ENCODE measurements around the gene TNIK. TPM values are rescaled to one million over a fixed set of nuclear protein-coding genes. Genes with fewer than 3 reads are reported as not detected.

Gene TNIK
- total and polyA plus RNA-seq, 4 donors, result 3.7 to 9.8 (median 5.2) TPM

GRCh38 chr3:171489348-171489747 lies 29.1 kb upstream of the TNIK start:
- 92% methylated on average over 4 of the region's 4 CpGs for WGBS
- no peak overlapping the region for H3K9ac ChIP-seq (ENCODE audit: low read depth in 1 of 2, low read length in 2 of 2)
- no peak for DNase-seq (ENCODE audit: low spot score)
- TF ChIP-seq, protein P1, sequence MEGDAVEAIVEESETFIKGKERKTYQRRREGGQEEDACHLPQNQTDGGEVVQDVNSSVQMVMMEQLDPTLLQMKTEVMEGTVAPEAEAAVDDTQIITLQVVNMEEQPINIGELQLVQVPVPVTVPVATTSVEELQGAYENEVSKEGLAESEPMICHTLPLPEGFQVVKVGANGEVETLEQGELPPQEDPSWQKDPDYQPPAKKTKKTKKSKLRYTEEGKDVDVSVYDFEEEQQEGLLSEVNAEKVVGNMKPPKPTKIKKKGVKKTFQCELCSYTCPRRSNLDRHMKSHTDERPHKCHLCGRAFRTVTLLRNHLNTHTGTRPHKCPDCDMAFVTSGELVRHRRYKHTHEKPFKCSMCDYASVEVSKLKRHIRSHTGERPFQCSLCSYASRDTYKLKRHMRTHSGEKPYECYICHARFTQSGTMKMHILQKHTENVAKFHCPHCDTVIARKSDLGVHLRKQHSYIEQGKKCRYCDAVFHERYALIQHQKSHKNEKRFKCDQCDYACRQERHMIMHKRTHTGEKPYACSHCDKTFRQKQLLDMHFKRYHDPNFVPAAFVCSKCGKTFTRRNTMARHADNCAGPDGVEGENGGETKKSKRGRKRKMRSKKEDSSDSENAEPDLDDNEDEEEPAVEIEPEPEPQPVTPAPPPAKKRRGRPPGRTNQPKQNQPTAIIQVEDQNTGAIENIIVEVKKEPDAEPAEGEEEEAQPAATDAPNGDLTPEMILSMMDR (IDR thresholded peaks at IDR 0.05; ENCODE audit: low read depth, low read length, missing input control), result no peak
- TF ChIP-seq FOXA1 (IDR thresholded peaks at IDR 0.05) (no peak), ZBTB33 (IDR thresholded peaks at IDR 0.05) (no peak), SP1 (IDR thresholded peaks at IDR 0.05) (no peak), REST (IDR thresholded peaks at IDR 0.05) (no peak), HNF4G (IDR thresholded peaks at IDR 0.05) (no peak), TAF1 (conservative IDR thresholded peaks at IDR 0.05) (no peak), RXRA (IDR thresholded peaks at IDR 0.05) (no peak), GABPA (IDR thresholded peaks at IDR 0.05 in 1 of 2, conservative IDR thresholded peaks at IDR 0.05 in 1 of 2) (no peak)
- TF ChIP-seq, protein P2, sequence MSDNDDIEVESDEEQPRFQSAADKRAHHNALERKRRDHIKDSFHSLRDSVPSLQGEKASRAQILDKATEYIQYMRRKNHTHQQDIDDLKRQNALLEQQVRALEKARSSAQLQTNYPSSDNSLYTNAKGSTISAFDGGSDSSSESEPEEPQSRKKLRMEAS (IDR thresholded peaks at IDR 0.05), result no peak
- H3K4me3 ChIP-seq (ENCODE audit: low read depth in 1 of 3, low read length in 3 of 3), result no peak overlapping the region
- H3K36me3 ChIP-seq (ENCODE audit: control insufficient read depth in 4 of 4, insufficient read depth in 3 of 4, low read depth in 1 of 4, low read length in 3 of 4), result no peaks in the 10 kb centered on the region
- H3K27me3 ChIP-seq (ENCODE audit: control insufficient read depth in 4 of 4, insufficient read depth in 4 of 4, low read length in 3 of 4), result no peaks in the 10 kb centered on the region
- no peaks in the 10 kb centered on the region for H3K4me1 ChIP-seq (ENCODE audit: control insufficient read depth in 4 of 4, insufficient read depth in 4 of 4, low read length in 3 of 4)
- H3K27ac ChIP-seq (ENCODE audit: low read depth in 1 of 2, low read length in 2 of 2), result no peak overlapping the region
- no peaks in the 10 kb centered on the region for H3K9me3 ChIP-seq (ENCODE audit: control insufficient read depth in 4 of 4, low read length in 3 of 4)

DNA sequence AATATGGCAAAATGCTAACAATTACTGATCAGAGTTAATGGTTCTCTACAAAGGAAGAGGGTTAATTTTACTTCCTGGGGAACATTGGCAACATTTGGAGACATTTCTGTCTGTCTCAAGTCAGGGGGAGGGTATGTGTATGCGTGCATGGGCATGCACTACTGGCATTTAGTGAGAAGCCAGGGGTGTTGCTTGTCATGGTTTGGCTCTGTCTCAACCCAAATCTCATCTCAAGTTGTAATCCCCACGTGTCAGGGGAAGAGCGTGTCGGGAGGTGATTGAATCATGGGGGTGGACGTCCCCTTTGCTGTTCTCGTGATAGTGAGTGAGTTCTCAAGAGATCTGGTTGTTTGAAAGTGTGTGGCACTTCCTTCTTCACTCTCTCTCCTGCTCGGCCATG lies 28.3 kb upstream of the TNIK start:
- WGBS, result 95% methylated on average over 7 of the region's 7 CpGs
- no peak overlapping the region for H3K4me3 ChIP-seq (ENCODE audit: low read depth in 1 of 3, low read length in 3 of 3)
- H3K9ac ChIP-seq (ENCODE audit: low read depth in 1 of 2, low read length in 2 of 2), result no peak overlapping the region
- H3K9me3 ChIP-seq (ENCODE audit: control insufficient read depth in 4 of 4, low read length in 3 of 4), result no peaks in the 10 kb centered on the region
- H3K27ac ChIP-seq (ENCODE audit: low read depth in 1 of 2, low read length in 2 of 2), result no peak overlapping the region
- H3K36me3 ChIP-seq (ENCODE audit: control insufficient read depth in 4 of 4, insufficient read depth in 3 of 4, low read depth in 1 of 4, low read length in 3 of 4), result no peaks in the 10 kb centered on the region
- no peak for DNase-seq (ENCODE audit: low spot score)
- H3K4me1 ChIP-seq (ENCODE audit: control insufficient read depth in 4 of 4, insufficient read depth in 4 of 4, low read length in 3 of 4), result peaks cover 0 to under 1% (median 0%) of the 10 kb centered on the region in 4 donors
- no peaks in the 10 kb centered on the region for H3K27me3 ChIP-seq (ENCODE audit: control insufficient read depth in 4 of 4, insufficient read depth in 4 of 4, low read length in 3 of 4)
- TF ChIP-seq ZBTB33 (IDR thresholded peaks at IDR 0.05) (no peak), GABPA (IDR thresholded peaks at IDR 0.05 in 1 of 2, conservative IDR thresholded peaks at IDR 0.05 in 1 of 2) (no peak), TAF1 (conservative IDR thresholded peaks at IDR 0.05) (no peak), RAD21 (IDR thresholded peaks at IDR 0.05) (no peak), FOXA1 (IDR thresholded peaks at IDR 0.05) (no peak), EGR1 (IDR thresholded peaks at IDR 0.05; ENCODE audit: low read depth in 2 of 2) (no peak), RXRA (IDR thresholded peaks at IDR 0.05) (no peak), ATF3 (IDR thresholded peaks at IDR 0.05) (no peak), NR2F2 (IDR thresholded peaks at IDR 0.05) (no peak), HNF4A (conservative IDR thresholded peaks at IDR 0.05) (no peak), FOXA2 (IDR thresholded peaks at IDR 0.05) (no peak), HNF4G (IDR thresholded peaks at IDR 0.05) (no peak), REST (IDR thresholded peaks at IDR 0.05) (no peak), SP1 (IDR thresholded peaks at IDR 0.05) (no peak)
